ENCODE data around the gene FBXO28. TPM values are rescaled to one million over a fixed set of nuclear protein-coding genes. Genes with fewer than 3 reads are reported as not detected.

FBXO28 gene
- total RNA-seq, 4 donors from 2014 or later = 10.5 to 49.1 (median 21.8) TPM

DNA sequence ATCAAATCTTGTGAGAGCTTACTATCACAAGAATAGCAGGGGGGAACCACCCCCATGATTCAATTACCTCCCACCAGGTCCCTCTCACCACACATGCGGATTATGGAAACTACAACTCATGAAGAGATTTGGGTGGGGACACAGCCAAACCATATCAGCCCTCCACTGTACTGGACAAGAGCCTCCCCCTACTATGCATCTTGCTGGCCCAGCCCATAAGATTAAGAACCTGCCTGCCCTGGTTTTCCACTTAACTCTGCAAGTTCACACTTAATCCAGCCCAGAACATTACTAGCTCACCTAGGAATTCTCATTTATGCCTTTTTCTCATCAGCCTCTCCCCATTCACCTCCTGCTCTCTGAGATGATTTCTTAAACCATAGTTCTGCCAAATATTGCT is 18.0 kb upstream of the FBXO28 start:
- intact Hi-C loops (cut with DNase I; ENCODE audit: low total_unique reads) = no loop called here
- no peak overlapping the region for H3K27ac ChIP-seq

DNA sequence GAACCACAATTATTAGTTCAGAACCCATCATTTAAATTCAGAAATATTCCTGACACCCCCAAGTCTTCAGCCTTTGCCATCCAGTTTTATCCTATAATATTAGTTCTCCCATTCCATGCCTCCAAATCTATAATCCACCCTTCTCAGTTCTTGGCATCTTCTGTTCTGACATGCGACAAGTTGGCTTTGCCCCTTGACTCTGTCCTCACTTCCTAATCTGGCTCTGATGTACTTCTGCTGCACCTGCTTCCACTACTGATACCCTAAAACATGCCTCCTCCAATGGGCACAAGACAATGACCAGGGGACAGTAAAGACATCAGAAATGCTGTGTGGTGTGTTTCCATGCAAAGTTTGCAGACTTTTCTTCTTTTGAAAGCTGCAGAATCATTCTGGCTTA is 17.1 kb upstream of the FBXO28 start:
- H3K27me3 ChIP-seq = no peaks in the 10 kb centered on the region
- DNase-seq = no peak

More for the DNA sequence above, 18.0 kb upstream of the FBXO28 start:
- no peak overlapping the region for H3K4me3 ChIP-seq
- H3K27me3 ChIP-seq = no peaks in the 10 kb centered on the region
- H3K4me1 ChIP-seq = no peaks in the 10 kb centered on the region
- H3K9me3 ChIP-seq = no peaks in the 10 kb centered on the region
- no peak for DNase-seq
- TF ChIP-seq, protein P1, sequence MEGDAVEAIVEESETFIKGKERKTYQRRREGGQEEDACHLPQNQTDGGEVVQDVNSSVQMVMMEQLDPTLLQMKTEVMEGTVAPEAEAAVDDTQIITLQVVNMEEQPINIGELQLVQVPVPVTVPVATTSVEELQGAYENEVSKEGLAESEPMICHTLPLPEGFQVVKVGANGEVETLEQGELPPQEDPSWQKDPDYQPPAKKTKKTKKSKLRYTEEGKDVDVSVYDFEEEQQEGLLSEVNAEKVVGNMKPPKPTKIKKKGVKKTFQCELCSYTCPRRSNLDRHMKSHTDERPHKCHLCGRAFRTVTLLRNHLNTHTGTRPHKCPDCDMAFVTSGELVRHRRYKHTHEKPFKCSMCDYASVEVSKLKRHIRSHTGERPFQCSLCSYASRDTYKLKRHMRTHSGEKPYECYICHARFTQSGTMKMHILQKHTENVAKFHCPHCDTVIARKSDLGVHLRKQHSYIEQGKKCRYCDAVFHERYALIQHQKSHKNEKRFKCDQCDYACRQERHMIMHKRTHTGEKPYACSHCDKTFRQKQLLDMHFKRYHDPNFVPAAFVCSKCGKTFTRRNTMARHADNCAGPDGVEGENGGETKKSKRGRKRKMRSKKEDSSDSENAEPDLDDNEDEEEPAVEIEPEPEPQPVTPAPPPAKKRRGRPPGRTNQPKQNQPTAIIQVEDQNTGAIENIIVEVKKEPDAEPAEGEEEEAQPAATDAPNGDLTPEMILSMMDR (IDR thresholded peaks at IDR 0.05) = no peak
- no peak for TF ChIP-seq POLR2A (IDR thresholded peaks at IDR 0.05)
- H3K36me3 ChIP-seq = no peaks in the 10 kb centered on the region

DNA sequence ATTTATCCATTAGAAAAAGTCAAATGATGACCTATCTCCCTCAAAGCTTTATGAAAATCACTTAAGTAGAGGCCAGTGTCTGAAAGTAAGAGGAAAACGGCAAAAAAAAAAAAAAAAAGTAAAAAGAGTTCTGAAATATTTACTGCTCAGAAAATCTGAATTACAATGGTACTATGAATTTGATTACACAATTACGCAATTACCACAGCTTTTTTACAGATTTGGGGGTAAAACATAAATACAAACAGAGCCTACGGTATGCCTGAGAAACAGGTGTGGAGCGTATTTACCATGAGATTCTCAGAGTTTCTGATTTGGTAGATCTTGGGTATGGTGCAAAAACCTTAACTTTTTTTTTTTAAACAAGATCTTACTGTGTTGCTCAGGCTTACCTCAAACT is 15.9 kb upstream of the FBXO28 start:
- intact Hi-C loops (cut with DNase I; ENCODE audit: low total_unique reads) = no loop called here
- no peak overlapping the region for H3K27ac ChIP-seq
- no peak for DNase-seq
- no peak for TF ChIP-seq POLR2A (IDR thresholded peaks at IDR 0.05)
- TF ChIP-seq, protein P1 (IDR thresholded peaks at IDR 0.05) = no peak
- H3K36me3 ChIP-seq = no peaks in the 10 kb centered on the region
- no peak overlapping the region for H3K4me3 ChIP-seq
- no peaks in the 10 kb centered on the region for H3K4me1 ChIP-seq
- H3K9me3 ChIP-seq = no peaks in the 10 kb centered on the region
- H3K27me3 ChIP-seq = no peaks in the 10 kb centered on the region

More for the DNA sequence above, 17.1 kb upstream of the FBXO28 start:
- no peaks in the 10 kb centered on the region for H3K36me3 ChIP-seq
- intact Hi-C loops (cut with DNase I; ENCODE audit: low total_unique reads) = no loop called here
- H3K4me3 ChIP-seq = no peak overlapping the region
- no peaks in the 10 kb centered on the region for H3K4me1 ChIP-seq
- H3K27ac ChIP-seq = no peak overlapping the region
- TF ChIP-seq, protein P1 (IDR thresholded peaks at IDR 0.05) = no peak
- TF ChIP-seq POLR2A (IDR thresholded peaks at IDR 0.05) = no peak
- H3K9me3 ChIP-seq = no peaks in the 10 kb centered on the region

DNA sequence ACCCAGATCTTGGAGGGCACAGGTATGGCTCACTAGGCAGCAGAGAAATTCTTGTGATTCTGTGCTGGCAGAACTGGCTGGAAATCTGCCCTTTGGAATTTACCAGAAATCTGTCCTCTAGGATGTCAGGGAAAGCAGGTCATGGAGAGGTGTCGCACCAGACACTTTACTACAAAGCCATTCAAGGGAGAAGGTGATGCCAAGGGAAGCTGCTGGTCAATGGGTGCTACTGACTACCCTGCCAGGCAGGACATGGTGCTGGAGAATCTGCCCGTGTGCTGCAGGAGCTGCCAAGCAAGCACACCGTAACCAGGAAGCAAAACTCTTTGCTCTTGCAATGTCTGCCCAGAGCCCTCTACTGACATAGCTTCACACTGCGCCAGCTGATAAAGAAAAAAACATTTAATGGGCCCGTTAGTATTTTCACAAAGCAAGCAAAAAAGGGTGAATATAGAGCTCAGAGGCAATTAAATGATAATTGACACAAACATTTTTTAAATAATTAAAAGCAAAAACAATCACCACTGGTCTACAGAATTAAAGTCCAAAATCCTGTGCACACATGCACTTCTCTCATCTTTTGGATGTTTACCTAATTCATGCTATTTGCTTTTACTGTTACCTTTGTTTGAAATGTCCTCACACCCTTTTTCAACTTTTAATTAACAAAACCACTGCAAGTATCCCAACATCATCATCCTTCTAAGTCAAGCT is 7.2 kb upstream of the FBXO28 start:
- H3K27ac ChIP-seq = no peak overlapping the region
- TF ChIP-seq, protein P1 (IDR thresholded peaks at IDR 0.05) = no peak
- no peak for TF ChIP-seq POLR2A (IDR thresholded peaks at IDR 0.05)
- no peak overlapping the region for H3K4me3 ChIP-seq
- no peaks in the 10 kb centered on the region for H3K36me3 ChIP-seq
- no peak for DNase-seq
- intact Hi-C loops (cut with DNase I; ENCODE audit: low total_unique reads) = no loop called here
- H3K27me3 ChIP-seq = peaks cover 4 to 7% of the 10 kb centered on the region in 2 donors
- H3K4me1 ChIP-seq = no peaks in the 10 kb centered on the region
- H3K9me3 ChIP-seq = no peaks in the 10 kb centered on the region

DNA sequence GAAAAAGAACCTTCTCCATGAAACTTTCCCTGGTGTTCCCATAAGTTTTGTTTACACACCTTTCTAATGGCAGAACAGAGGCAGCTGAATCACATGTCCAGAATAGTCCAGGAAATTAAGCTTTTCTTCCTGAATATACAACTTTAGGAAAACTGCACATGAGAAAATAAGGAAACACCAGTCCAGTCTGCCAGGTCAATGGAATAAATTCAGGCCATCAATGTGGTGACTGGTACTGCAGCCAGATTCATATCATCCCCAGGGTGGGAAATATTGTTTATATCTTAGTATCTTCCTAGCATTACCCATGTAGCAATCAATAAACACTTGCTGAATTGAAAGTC is 6.7 kb upstream of the FBXO28 start:
- Histone ChIP-seq H3K9me3 (no peaks in the 10 kb centered on the region), H3K4me3 (no peak overlapping the region), H3K27ac (no peak overlapping the region), H3K4me1 (no peaks in the 10 kb centered on the region), H3K27me3 (peaks cover 4 to 7% of the 10 kb centered on the region in 2 donors), H3K36me3 (no peaks in the 10 kb centered on the region)
- no peak for DNase-seq
- no peak for TF ChIP-seq POLR2A (IDR thresholded peaks at IDR 0.05)
- TF ChIP-seq, protein P1 (IDR thresholded peaks at IDR 0.05) = no peak
- intact Hi-C loops (cut with DNase I; ENCODE audit: low total_unique reads) = no loop called here
